K562 (cell line): Measurements from ENCODE around the gene LRRC4C. TPM values are rescaled to one million over a fixed set of nuclear protein-coding genes. Genes with fewer than 3 reads are reported as not detected.

Experiments
- ATAC-seq: fragments of 200-7000 bp; cut with Tn5 transposase; 3 replicates; pipeline ENCODE4 v1.9.1; 2020; ENCODE audit warnings: moderate library complexity
- BruUV-seq: library from RNA; stranded (reverse); fragments of 400-500 nt; replicated peaks from 2 replicates; lab custom pipeline; 2021; lab: Mats Ljungman, UMichigan
- CTCF ChIA-PET: fragments of 300-600 bp; formaldehyde crosslinking; extraction: SDS; loops from one replicate; lab custom pipeline; 2021; ENCODE audit warnings: low intra/inter-chr PET ratio; lab: Yijun Ruan, JAX
- POLR2A ChIA-PET: fragments of 300-600, 350-650 bp; sonication (Branson Sonifier 250); formaldehyde crosslinking; extraction: SDS; loops from one replicate; lab custom pipeline; 2021; ENCODE audit warnings: antibody characterized with exemption, inconsistent platforms; lab: Yijun Ruan, JAX
- DNase-seq, 4 experiments: peaks; one replicate each; pipeline versions ENCODE4 v3.0.0 to v3.0.0-alpha.2; 2011 to 2018; ENCODE audit warnings: low spot score in 3 of 4, mixed read lengths in 3 of 4; ENCODE audit errors: extremely low read depth in 1 of 4
- FAIRE-seq: peaks from 2 replicates; lab custom pipeline; 2011; peaks lifted over from hg19 to GRCh38; lab: Jason Lieb, UNC
- H2AFZ ChIP-seq: 2 replicates; pipeline ENCODE4 v1.6.0; 2011; ENCODE audit warnings: low read depth, low read length, control low read depth, inconsistent platforms
- H3K27ac ChIP-seq: fragments of 200-600 bp; 3 replicates; pipeline ENCODE4 v1.8.0; 2011; ENCODE audit warnings: low read depth, mild to moderate bottlenecking, control low read depth, inconsistent platforms, low read length, moderate library complexity, mixed read lengths; ENCODE audit errors: extremely low read depth
- H3K27me3 ChIP-seq, 2 experiments: fragments of 300-600 bp in 1 of 2; 2 replicates in 1 of 2; 3 replicates in 1 of 2; pipeline versions ENCODE4 v1.6.0 to v1.8.0; 2011; ENCODE audit warnings: inconsistent platforms in 2 of 2, low read length in 2 of 2, mild to moderate bottlenecking in 1 of 2, mixed read lengths in 1 of 2, moderate library complexity in 1 of 2; ENCODE audit not compliant: control insufficient read depth in 2 of 2, insufficient read depth in 2 of 2
- H3K36me3 ChIP-seq: fragments of 300-600 bp; 3 replicates; pipeline ENCODE4 v1.8.0; 2011; ENCODE audit warnings: mild to moderate bottlenecking, low read length, inconsistent platforms; ENCODE audit not compliant: control insufficient read depth, insufficient read depth
- H3K4me1 ChIP-seq, 2 experiments: fragments of 200-600 bp in 1 of 2; replicated peaks in 1 of 2; 2 replicates in 1 of 2; 3 replicates in 1 of 2; pipeline versions ENCODE4 v1.5.1 to v1.8.0; 2011; ENCODE audit warnings: inconsistent platforms in 2 of 2, low read length in 2 of 2, mild to moderate bottlenecking in 1 of 2, mixed read lengths in 1 of 2, moderate library complexity in 1 of 2; ENCODE audit not compliant: control insufficient read depth in 2 of 2, insufficient read depth in 2 of 2
- H3K4me2 ChIP-seq: 2 replicates; pipeline ENCODE4 v1.6.1; 2011; ENCODE audit warnings: low read length, control low read depth, inconsistent platforms, mixed read lengths; ENCODE audit not compliant: insufficient read depth
- H3K4me3 ChIP-seq: fragments of 200-600 bp; sonication (generic), shearing (Covaris generic); 2 replicates; pipeline ENCODE4 v1.5.1; 2016; ENCODE audit warnings: control low read depth, inconsistent platforms
- H3K79me2 ChIP-seq: fragments of 200-600 bp; 3 replicates; pipeline ENCODE4 v1.8.0; 2011; ENCODE audit warnings: low read length, inconsistent platforms; ENCODE audit not compliant: control insufficient read depth, insufficient read depth
- H3K9ac ChIP-seq, 2 experiments: 2 replicates each; pipeline versions ENCODE4 v1.6.0 to v1.6.1; 2011; ENCODE audit warnings: low read depth in 2 of 2, low read length in 2 of 2, control low read depth in 1 of 2, inconsistent platforms in 1 of 2, mild to moderate bottlenecking in 1 of 2, mixed read lengths in 1 of 2; ENCODE audit not compliant: insufficient read depth in 1 of 2
- H3K9me1 ChIP-seq: one replicate; pipeline ENCODE4 v1.6.0; 2011; ENCODE audit warnings: inconsistent platforms, mild to moderate bottlenecking, low read length, moderate library complexity; ENCODE audit not compliant: control insufficient read depth, insufficient read depth
- H3K9me3 ChIP-seq: replicated peaks from 2 replicates; pipeline ENCODE4 v1.5.1; 2011; ENCODE audit warnings: low read depth, low read length, inconsistent platforms; ENCODE audit not compliant: control insufficient read depth, insufficient read depth
- H4K20me1 ChIP-seq: replicated peaks from 2 replicates; pipeline ENCODE4 v1.6.1; 2011; ENCODE audit warnings: low read length, inconsistent platforms, mixed read lengths; ENCODE audit not compliant: control insufficient read depth, insufficient read depth
- BMI1 ChIP-seq: fragments of 150-350 bp; IDR thresholded peaks from 2 replicates; pipeline ENCODE4 v1.6.1; 2014; ENCODE audit warnings: low read length
- CBFA2T2 ChIP-seq: fragments of 450-650 bp; conservative IDR thresholded peaks from 2 replicates; pipeline ENCODE4 v1.6.1; 2017; ENCODE audit warnings: mild to moderate bottlenecking
- DNMT1 ChIP-seq: fragments of 450-650 bp; IDR thresholded peaks from 2 replicates; pipeline ENCODE4 v1.6.1; 2016; ENCODE audit warnings: antibody characterized with exemption, mild to moderate bottlenecking
- ELF2 ChIP-seq: fragments of 250-450 bp; sonication (Bioruptor Pico); IDR thresholded peaks from 2 replicates; pipeline ENCODE4 v1.5.0; 2021; ENCODE audit warnings: mild to moderate bottlenecking
- KAT7 ChIP-seq: sonication (generic); formaldehyde crosslinking; IDR thresholded peaks from 2 replicates; pipeline ENCODE4 v1.8.0; 2022; ENCODE audit warnings: missing genetic modification reagents, mild to moderate bottlenecking, borderline replicate concordance
- KLF13 ChIP-seq: fragments of 450-650 bp; IDR thresholded peaks from 2 replicates; pipeline ENCODE4 v1.6.1; 2016; ENCODE audit warnings: missing genetic modification characterization, low read depth, mild to moderate bottlenecking, missing compliant biosample characterization, moderate library complexity, borderline replicate concordance
- NCOA6 ChIP-seq: fragments of 450-650 bp; IDR thresholded peaks from 2 replicates; pipeline ENCODE4 v1.6.1; 2017; ENCODE audit warnings: mild to moderate bottlenecking
- RAD21 ChIP-seq, 2 experiments: fragments of 250-450 bp in 1 of 2; fragments of 450-650 bp in 1 of 2; sonication (Bioruptor Pico) in 1 of 2; formaldehyde crosslinking in 1 of 2; IDR thresholded peaks in 1 of 2; conservative IDR thresholded peaks in 1 of 2; 2 replicates each; pipeline versions ENCODE4 v1.4.0 to v1.8.0; 2020 to 2022; ENCODE audit warnings: mild to moderate bottlenecking in 2 of 2, moderate library complexity in 1 of 2
- RBM17 ChIP-seq: fragments of 200-400 bp; formaldehyde crosslinking; IDR thresholded peaks from 2 replicates; pipeline ENCODE4 v1.6.1; 2017; ENCODE audit warnings: low read depth, mild to moderate bottlenecking, low read length, borderline replicate concordance
- TGIF2 ChIP-seq: sonication (generic); formaldehyde crosslinking; IDR thresholded peaks from 2 replicates; pipeline ENCODE4 v1.8.1; 2022; ENCODE audit warnings: mild to moderate bottlenecking, missing genetic modification reagents, moderate library complexity
- ZFP1 ChIP-seq: fragments of 450-650 bp; formaldehyde crosslinking; IDR thresholded peaks from 2 replicates; pipeline ENCODE4 v1.4.0; 2020; ENCODE audit warnings: mild to moderate bottlenecking, mixed read lengths
- ZNF232 ChIP-seq: sonication (generic); formaldehyde crosslinking; IDR thresholded peaks from 2 replicates; pipeline ENCODE4 v1.8.0; 2022; ENCODE audit warnings: mild to moderate bottlenecking, missing genetic modification reagents
- ZNF354B ChIP-seq: fragments of 250-450 bp; sonication (Bioruptor Pico); IDR thresholded peaks from 2 replicates; pipeline ENCODE4 v1.4.0; 2020
- ZNF444 ChIP-seq: fragments of 250-450 bp; sonication (Bioruptor Pico); IDR thresholded peaks from 2 replicates; pipeline ENCODE4 v1.4.0; 2020; ENCODE audit warnings: mild to moderate bottlenecking, moderate library complexity
- WGBS: fragments of 100-300 bp; shearing (Covaris generic); methylation state at CpG from one replicate; pipeline ENCODE4 v1.1.6; 2016; ENCODE audit warnings: low coverage, mixed read lengths; ENCODE audit not compliant: insufficient coverage; ENCODE audit errors: missing lambda C conversion rate; 5-methylcytosine and 5-hydroxymethylcytosine counted together
- in situ Hi-C: fragments of 300-500 bp; cut with MboI; formaldehyde crosslinking; loops from 4 replicates; pipeline ENCODE4 v1.15.0; 2018; ENCODE audit warnings: inconsistent platforms, mixed read lengths
- intact Hi-C: fragments of 100-400 bp; cut with micrococcal nuclease; formaldehyde crosslinking; loops from 2 replicates; pipeline ENCODE4 v1.14.2; 2022
- polyA plus RNA-seq, 8 experiments: library from polyadenylated mRNA; depleted of rRNA in 4 of 8; stranded (reverse) in 5 of 8; unstranded in 3 of 8; fragments of >200 nt; fragmentation: Nextera tagmentation in 2 of 8; fragmentation: Illumina TruSeq in 1 of 8; extraction: Ambion mirVana in 2 of 8; extraction: Trizol in 1 of 8; gene quantifications; 2 replicates each; pipeline versions ENCODE4 v1.2.1 to v1.2.3, GENCODE V29; 2011 to 2014; ENCODE audit warnings: inconsistent platforms in 1 of 8, missing spikeins in 1 of 8
- total RNA-seq, 7 experiments: library from RNA; depleted of rRNA in 6 of 7; stranded (reverse); fragments of >200 nt in 6 of 7; fragmentation: Illumina TruSeq in 2 of 7; extraction: Trizol in 2 of 7; gene quantifications; 2 replicates each; pipeline versions ENCODE4 v1.2.1 to v1.2.3, GENCODE V29; 2011 to 2021; ENCODE audit warnings: low replicate concordance in 1 of 7
- TF ChIP-seq, protein P1 (sequence below): fragments of 450-650 bp; formaldehyde crosslinking; IDR thresholded peaks from 2 replicates; pipeline ENCODE4 v1.4.0; 2020; ENCODE audit warnings: mild to moderate bottlenecking, moderate library complexity
- TF ChIP-seq, protein P2 (sequence below): sonication (generic); formaldehyde crosslinking; IDR thresholded peaks from 2 replicates; pipeline ENCODE4 v1.8.0; 2022; ENCODE audit warnings: mild to moderate bottlenecking, missing genetic modification reagents, borderline replicate concordance

LRRC4C gene
- total and polyA plus RNA-seq, 9 of the 15 experiments (the other 6 are each of a cell fraction or from before 2014, with no cell fraction given) = not detected

DNA sequence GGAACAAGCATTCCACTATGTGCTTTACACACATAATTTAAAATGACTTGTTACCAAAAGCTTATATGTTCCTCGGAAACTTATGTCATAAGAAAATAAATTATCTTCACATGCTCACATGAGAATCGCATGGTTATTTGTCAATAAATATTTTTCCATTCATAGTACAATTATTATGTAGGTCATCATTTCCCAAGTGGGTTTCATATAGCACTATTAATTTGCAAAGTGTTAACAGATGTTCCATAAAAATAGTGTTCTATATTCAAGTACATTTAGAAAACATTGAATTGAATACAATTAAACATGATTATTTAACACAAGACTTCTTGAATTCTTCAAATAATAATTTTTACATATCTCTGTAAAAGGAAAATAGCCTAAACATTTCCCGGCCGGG lies 23.9 kb downstream of the LRRC4C start:
- ATAC-seq (no peak), FAIRE-seq (no peak), DNase-seq (no peak)
- POLR2A ChIA-PET = no interaction called here
- Histone ChIP-seq H3K9me3 (no peaks in the 10 kb centered on the region), H3K4me1 (no peaks in the 10 kb centered on the region), H3K9me1 (no peaks in the 10 kb centered on the region), H4K20me1 (no peaks in the 10 kb centered on the region), H3K27me3 (no peaks in the 10 kb centered on the region), H3K4me2 (no peak overlapping the region), H3K27ac (no peak overlapping the region), H2AFZ (no peak overlapping the region), H3K79me2 (no peaks in the 10 kb centered on the region), H3K36me3 (no peaks in the 10 kb centered on the region), H3K9ac (no peak overlapping the region), H3K4me3 (no peak overlapping the region)
- in situ Hi-C loops (no loop called here), intact Hi-C loops (no loop called here)
- 0% methylated on average over 4 of the region's 4 CpGs for WGBS
- CTCF ChIA-PET = no interaction called here
- no TSS peak for BruUV-seq
- TF ChIP-seq ELF2 (no peak), TGIF2 (CRISPR knock-in tag) (no peak), KAT7 (CRISPR knock-in tag) (no peak), CBFA2T2 (no peak), ZNF232 (CRISPR knock-in tag) (no peak), ZFP1 (no peak), ZNF444 (no peak), ZNF354B (no peak), BMI1 (no peak), NCOA6 (no peak), RBM17 (no peak), DNMT1 (no peak), RAD21 (CRISPR knock-in tag; conservative IDR thresholded peaks at IDR 0.05 in 1 of 2, IDR thresholded peaks at IDR 0.05 in 1 of 2) (no peak), KLF13 (no peak)
- TF ChIP-seq, protein P1, sequence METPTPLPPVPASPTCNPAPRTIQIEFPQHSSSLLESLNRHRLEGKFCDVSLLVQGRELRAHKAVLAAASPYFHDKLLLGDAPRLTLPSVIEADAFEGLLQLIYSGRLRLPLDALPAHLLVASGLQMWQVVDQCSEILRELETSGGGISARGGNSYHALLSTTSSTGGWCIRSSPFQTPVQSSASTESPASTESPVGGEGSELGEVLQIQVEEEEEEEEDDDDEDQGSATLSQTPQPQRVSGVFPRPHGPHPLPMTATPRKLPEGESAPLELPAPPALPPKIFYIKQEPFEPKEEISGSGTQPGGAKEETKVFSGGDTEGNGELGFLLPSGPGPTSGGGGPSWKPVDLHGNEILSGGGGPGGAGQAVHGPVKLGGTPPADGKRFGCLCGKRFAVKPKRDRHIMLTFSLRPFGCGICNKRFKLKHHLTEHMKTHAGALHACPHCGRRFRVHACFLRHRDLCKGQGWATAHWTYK (CRISPR knock-in tag) = no peak
- TF ChIP-seq, protein P2, sequence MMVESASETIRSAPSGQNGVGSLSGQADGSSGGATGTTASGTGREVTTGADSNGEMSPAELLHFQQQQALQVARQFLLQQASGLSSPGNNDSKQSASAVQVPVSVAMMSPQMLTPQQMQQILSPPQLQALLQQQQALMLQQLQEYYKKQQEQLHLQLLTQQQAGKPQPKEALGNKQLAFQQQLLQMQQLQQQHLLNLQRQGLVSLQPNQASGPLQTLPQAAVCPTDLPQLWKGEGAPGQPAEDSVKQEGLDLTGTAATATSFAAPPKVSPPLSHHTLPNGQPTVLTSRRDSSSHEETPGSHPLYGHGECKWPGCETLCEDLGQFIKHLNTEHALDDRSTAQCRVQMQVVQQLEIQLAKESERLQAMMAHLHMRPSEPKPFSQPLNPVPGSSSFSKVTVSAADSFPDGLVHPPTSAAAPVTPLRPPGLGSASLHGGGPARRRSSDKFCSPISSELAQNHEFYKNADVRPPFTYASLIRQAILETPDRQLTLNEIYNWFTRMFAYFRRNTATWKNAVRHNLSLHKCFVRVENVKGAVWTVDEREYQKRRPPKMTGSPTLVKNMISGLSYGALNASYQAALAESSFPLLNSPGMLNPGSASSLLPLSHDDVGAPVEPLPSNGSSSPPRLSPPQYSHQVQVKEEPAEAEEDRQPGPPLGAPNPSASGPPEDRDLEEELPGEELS = no peak
